ENCODE results near the gene SYTL2.

GRCh38 chr11:85768473-85769146 lies 42.3 kb downstream of the SYTL2 start:
- TF ChIP-seq CTCF (IDR thresholded peaks at IDR 0.05) (no peak), POLR2AphosphoS5 (IDR thresholded peaks at IDR 0.05) (no peak), POLR2A (IDR thresholded peaks at IDR 0.05) (no peak)

Measured in breast epithelium (tissue), 3 donors.